Activated effector memory CD4-positive, alpha-beta T cell treated with Interleukin-2 at 50 U/mL for 16 hours (primary cell): ENCODE measurements around the gene GRK5.
"Not testable (repeated sequence)": the region's sequence is repeated elsewhere in the genome, so short reads cannot be mapped to it uniquely, and the experiment has no call there.

Experiments
- DNase-seq: peaks from one replicate; pipeline ENCODE4 v3.0.0-alpha.2; 2020

Gene GRK5

GRCh38 chr10:119448628-119449584 lies 241.5 kb downstream of the GRK5 start:
- no peak for DNase-seq

- DNase-seq, result no peak
Measured at GRCh38 chr10:119449760-119450461, 242.5 kb downstream of the GRK5 start.

GRCh38 chr10:119450606-119451299 lies 243.4 kb downstream of the GRK5 start:
- no peak for DNase-seq

- no peak for DNase-seq
Measured at GRCh38 chr10:119451300-119451896, 244.0 kb downstream of the GRK5 start.

GRCh38 chr10:119452396-119452795 lies 245.0 kb downstream of the GRK5 start:
- DNase-seq, result no peak

GRCh38 chr10:119453313-119453712 lies 245.9 kb downstream of the GRK5 start:
- no peak for DNase-seq

GRCh38 chr10:119454316-119454715 lies 246.9 kb downstream of the GRK5 start:
- no peak for DNase-seq

- DNase-seq, result no peak
Measured at GRCh38 chr10:119454990-119455389, 247.6 kb downstream of the GRK5 start.

GRCh38 chr10:119455609-119456434 lies 248.5 kb downstream of the GRK5 start:
- no peak for DNase-seq

GRCh38 chr10:119456435-119456810 lies 249.1 kb downstream of the GRK5 start:
- no peak for DNase-seq

GRCh38 chr10:119457966-119458766 lies 250.8 kb downstream of the GRK5 start:
- no peak for DNase-seq

- no peak for DNase-seq
Measured at GRCh38 chr10:119459681-119460340, 252.4 kb downstream of the GRK5 start.

GRCh38 chr10:119460369-119461195 lies 253.2 kb downstream of the GRK5 start:
- no peak for DNase-seq

- DNase-seq, result no peak
Measured at GRCh38 chr10:119461380-119461779, 254.0 kb downstream of the GRK5 start.

- DNase-seq, result no peak
Measured at GRCh38 chr10:119461923-119462322, 254.6 kb downstream of the GRK5 start.

- no peak for DNase-seq
Measured at GRCh38 chr10:119462773-119463172, 255.4 kb downstream of the GRK5 start.

- not testable (repeated sequence) for DNase-seq
Measured at GRCh38 chr10:119463195-119463594, 255.8 kb downstream of the GRK5 start.

GRCh38 chr10:119465085-119465484 lies 257.7 kb downstream of the GRK5 start:
- DNase-seq, result no peak

- no peak for DNase-seq
Measured at GRCh38 chr10:119466076-119466475, 258.7 kb downstream of the GRK5 start.

GRCh38 chr10:119466655-119467054 lies 259.3 kb downstream of the GRK5 start:
- DNase-seq, result peak; percentile 39
